Nucleus accumbens (tissue), 56 donors: ENCODE measurements around the gene CEMP1.

Experiments used
- DNase-seq, 56 donors: peaks; one replicate each; lab custom pipeline; 2025; lab: John Stamatoyannopoulos, UW

Gene CEMP1

GRCh38 chr16:2487903-2488531 lies 43.2 kb downstream of the CEMP1 start:
- no peak for DNase-seq

DNA sequence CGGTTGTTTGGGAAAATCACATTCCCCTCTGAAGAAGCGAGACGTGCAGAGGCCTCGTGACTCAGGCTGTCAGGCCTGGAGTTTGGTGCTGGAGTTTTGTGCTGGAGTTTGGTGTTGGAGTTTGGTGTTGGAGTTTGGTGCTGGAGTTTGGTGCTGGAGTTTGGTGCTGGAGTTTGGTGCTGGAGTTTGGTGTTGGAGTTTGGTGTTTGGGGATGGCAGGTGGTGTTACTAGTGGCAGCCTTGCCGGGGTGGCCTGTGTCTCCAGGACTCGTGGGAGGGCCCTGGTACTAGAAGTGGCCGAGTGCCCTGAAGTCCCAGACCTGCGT lies 43.7 kb downstream of the CEMP1 start:
- DNase-seq, result no peak

DNA sequence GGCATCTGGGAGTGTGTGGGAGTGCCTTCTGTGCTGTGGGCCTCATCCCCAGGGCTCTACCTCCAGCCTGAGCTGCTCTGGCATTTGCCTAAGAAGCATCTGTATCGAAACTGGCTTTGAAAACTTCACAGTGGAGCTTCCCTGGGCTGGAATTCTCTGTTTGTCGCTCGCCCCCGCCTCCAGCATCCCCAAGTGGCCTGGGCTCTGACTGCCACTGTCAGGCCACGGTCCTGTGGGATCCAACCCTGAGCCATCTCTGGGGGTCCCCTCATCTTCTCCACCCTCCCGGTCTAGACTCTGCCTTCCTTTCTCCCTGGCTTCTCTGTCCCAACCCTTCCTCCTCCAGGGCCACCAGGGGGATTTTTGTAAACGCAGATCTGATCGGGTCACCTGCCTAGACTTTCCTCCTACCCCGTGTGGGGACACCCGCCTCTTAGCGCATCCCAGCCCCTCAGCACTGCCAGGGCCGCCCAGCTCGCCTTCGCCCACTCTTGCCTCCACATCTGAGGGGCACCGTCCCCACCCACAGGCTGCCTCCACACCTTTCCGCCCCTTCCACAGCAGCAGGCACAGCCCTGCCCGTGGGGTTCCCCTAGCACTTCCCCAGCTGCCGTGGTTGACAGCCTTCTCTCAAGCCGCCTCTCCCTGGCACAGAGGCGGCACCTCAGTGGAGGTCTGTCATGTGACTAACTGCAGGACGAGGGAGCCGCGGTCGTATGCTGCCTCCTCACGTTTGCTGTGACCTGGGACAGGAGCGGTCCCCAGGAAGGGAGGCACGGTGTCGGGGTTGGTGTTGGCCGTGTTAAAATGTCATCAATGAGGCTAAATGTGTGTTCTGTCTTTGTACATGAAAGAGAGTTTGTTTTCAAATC lies 44.3 kb downstream of the CEMP1 start:
- DNase-seq, result peak in 28 of 56 donors; percentile 11 to 68 (median 35)

DNA sequence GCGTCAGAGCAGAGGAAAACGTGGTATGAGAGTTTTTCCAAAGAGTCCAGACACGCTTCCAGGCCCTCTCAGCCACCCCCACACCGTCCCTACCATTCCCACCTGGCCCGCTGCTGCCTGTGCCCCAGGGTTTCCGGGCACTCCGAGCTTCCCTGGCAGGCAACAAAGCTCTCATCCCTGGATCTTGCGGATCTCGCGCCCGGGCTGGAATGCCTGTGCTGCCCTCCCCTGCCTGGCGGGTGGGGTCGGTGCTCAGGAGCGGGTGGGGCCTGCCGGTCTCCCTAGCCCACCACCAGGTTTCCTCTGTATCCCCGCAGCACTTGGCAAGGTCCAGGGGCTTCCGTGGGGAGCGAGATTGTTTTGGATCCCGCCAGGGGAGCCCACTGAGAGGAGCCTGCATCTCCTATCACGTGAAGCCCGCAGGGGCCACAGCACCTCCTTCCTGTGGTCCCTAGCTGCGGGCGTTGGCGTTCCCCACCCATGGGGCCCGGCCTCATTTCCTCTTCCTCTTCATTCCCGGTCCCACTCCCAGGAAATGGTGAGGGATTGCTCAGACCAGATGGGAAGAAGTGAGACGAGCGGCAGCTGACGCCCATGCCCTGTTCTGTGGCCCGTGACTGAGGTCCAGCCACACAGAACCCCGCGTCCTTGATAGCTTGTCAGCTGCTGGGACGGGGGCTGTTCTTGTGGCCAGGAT lies 45.2 kb downstream of the CEMP1 start:
- no peak for DNase-seq

DNA sequence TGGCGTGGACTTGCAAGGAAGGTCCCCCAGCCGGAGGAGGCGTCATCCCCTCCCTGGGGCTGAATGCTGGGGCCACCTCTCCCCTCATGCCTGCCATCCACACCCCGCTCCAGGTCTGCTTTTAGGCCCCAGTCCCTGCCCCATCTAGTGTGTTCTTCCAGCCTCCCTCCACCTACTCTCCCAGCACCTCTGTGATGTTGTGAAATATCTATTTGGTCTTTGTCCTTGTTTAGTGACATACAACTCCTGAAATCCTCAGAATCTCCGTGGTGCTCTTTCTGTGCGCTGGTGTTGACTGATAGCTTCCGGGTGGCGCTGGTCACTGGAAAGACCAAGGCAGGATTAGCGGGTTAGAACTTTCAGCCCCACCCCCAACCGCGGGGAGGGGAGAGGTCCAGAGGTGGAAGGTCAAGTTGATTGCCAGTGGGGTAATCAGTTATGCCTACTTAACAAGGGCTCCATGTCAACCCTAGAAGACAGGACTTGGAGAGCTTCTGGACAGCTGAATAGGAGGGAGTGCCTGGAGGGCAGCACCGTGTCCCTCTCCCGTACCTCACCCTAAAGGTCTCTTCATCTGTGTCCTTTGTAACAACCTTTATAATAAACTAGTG lies 46.2 kb downstream of the CEMP1 start:
- no peak for DNase-seq

DNA sequence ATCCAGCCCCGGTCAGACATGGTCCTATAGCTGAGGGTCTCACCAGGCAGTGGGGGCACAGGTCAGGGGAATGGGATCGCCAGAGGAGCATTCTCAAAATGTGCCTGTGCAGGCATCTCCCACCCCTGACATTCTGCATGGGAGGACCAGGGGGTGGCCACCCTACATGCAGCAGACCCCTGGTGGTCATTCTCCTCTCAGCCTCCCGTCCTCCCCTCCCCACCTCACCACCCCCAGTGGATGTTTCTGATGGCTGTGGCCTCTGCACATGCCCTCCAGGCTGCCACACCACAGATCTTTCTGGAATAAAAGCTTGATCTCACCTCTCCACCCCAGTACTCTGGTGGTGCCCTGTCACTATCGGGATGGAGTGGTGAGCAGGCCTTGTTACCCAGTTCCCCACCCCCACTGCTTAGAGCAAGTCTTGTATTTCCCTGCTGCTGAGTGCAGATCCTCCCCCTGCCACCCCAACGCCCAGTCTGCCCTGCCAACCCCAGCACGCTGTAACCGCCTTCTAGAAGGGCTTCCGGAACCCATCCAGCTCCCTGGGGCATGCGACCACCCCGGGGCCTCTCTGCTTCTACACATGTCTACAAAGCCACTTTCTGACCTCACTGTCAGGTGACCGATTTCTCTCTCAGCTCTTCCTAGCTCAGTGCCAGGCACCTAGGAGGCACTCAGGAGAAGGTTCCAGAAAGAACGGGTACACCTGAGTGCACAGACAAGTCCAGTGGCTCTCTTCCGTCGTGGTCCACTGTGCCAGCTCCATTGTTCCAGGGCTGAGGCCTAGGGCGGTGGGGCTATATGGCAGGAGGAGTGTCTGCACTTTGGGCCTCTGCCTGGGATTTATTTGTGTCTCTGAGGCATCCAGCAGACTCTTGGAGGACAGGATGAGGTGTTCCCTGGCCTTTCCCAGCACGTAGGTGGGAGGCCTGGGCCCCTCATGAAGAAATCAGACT lies 47.0 kb downstream of the CEMP1 start:
- DNase-seq, result no peak

- DNase-seq, result peak in 41 of 56 donors; percentile 10 to 73 (median 46)
Observed at GRCh38 chr16:2482708-2483534, 48.3 kb downstream of the CEMP1 start.

- no peak for DNase-seq
Observed at GRCh38 chr16:2482249-2482648, 49.0 kb downstream of the CEMP1 start.

GRCh38 chr16:2481676-2482075 lies 49.5 kb downstream of the CEMP1 start:
- no peak for DNase-seq

GRCh38 chr16:2480948-2481347 lies 50.3 kb downstream of the CEMP1 start:
- DNase-seq, result no peak
